H1 (cell line): ENCODE measurements around the gene MRPL52. TPM values are rescaled to one million over a fixed set of nuclear protein-coding genes. Genes with fewer than 3 reads are reported as not detected.
"Not testable (repeated sequence)": the region's sequence is repeated elsewhere in the genome, so short reads cannot be mapped to it uniquely, and the experiment has no call there.

Experiments used
- CTCF ChIA-PET: fragments of 300-600 bp; sonication (Branson Sonifier 250); formaldehyde crosslinking; loops from one replicate; lab custom pipeline; 2021; ENCODE audit not compliant: partially characterized antibody; lab: Charles Lee
- POLR2A ChIA-PET: fragments of 300-600 bp; sonication (Branson Sonifier 250); formaldehyde crosslinking; loops from one replicate; lab custom pipeline; 2021; ENCODE audit warnings: inconsistent platforms; ENCODE audit not compliant: partially characterized antibody; lab: Charles Lee
- DNase-seq, 2 experiments: peaks; one replicate each; pipeline versions ENCODE4 v3.0.0 to v3.0.0-alpha.2; 2010 to 2022; ENCODE audit warnings: low spot score in 2 of 2, low read depth in 1 of 2, mixed read lengths in 1 of 2
- FAIRE-seq: peaks from 2 replicates; lab custom pipeline; 2011; peaks lifted over from hg19 to GRCh38; lab: Jason Lieb, UNC
- H2AFZ ChIP-seq: 2 replicates; pipeline ENCODE4 v1.8.1; 2012; ENCODE audit warnings: low read length, inconsistent platforms
- H2AK5ac ChIP-seq: 2 replicates; pipeline ENCODE4 v1.6.1; 2013; ENCODE audit warnings: low read depth, low read length
- H2BK120ac ChIP-seq: replicated peaks from 2 replicates; pipeline ENCODE3; 2013; ENCODE audit warnings: low read depth, low read length, inconsistent platforms
- H2BK12ac ChIP-seq: 2 replicates; pipeline ENCODE4 v1.6.1; 2013; ENCODE audit warnings: low read depth, low read length
- H2BK15ac ChIP-seq: 2 replicates; pipeline ENCODE4 v1.6.1; 2013; ENCODE audit warnings: low read length
- H2BK20ac ChIP-seq: 2 replicates; pipeline ENCODE4 v1.6.1; 2013; ENCODE audit warnings: low read length
- H2BK5ac ChIP-seq: 2 replicates; pipeline ENCODE4 v1.6.1; 2013; ENCODE audit warnings: low read depth, low read length
- H3K14ac ChIP-seq: 2 replicates; pipeline ENCODE4 v1.6.1; 2013; ENCODE audit warnings: inconsistent platforms; ENCODE audit not compliant: insufficient read length
- H3K18ac ChIP-seq: 2 replicates; pipeline ENCODE4 v1.6.1; 2013; ENCODE audit warnings: low read length; ENCODE audit errors: extremely low read depth
- H3K23ac ChIP-seq: 2 replicates; pipeline ENCODE4 v1.6.1; 2013; ENCODE audit warnings: inconsistent platforms; ENCODE audit not compliant: insufficient read length
- H3K23me2 ChIP-seq: 2 replicates; pipeline ENCODE4 v1.6.1; 2013; ENCODE audit warnings: low read depth, low read length
- H3K27ac ChIP-seq: 2 replicates; pipeline ENCODE4 v1.6.1; 2011; ENCODE audit warnings: low read depth, low read length, inconsistent platforms
- H3K27me3 ChIP-seq, 4 experiments: replicated peaks in 1 of 4; 1 replicate in 1 of 4; 2 replicates in 3 of 4; pipeline versions ENCODE4 v1.6.1 to v1.8.1; 2011 to 2013; ENCODE audit warnings: low read length in 3 of 4, mild to moderate bottlenecking in 3 of 4, inconsistent platforms in 2 of 4, mixed read lengths in 2 of 4, moderate library complexity in 1 of 4; ENCODE audit not compliant: control insufficient read depth in 3 of 4, insufficient read depth in 3 of 4; ENCODE audit errors: extremely low read depth in 1 of 4
- H3K36me3 ChIP-seq, 4 experiments: 2 replicates each; pipeline versions ENCODE4 v1.6.1 to v1.8.1; 2011 to 2013; ENCODE audit warnings: mild to moderate bottlenecking in 4 of 4, low read length in 3 of 4, moderate library complexity in 2 of 4, control low read depth in 1 of 4, inconsistent platforms in 1 of 4; ENCODE audit not compliant: insufficient read depth in 4 of 4, control insufficient read depth in 2 of 4
- H3K4ac ChIP-seq: replicated peaks from 2 replicates; pipeline ENCODE3; 2013; ENCODE audit warnings: low read length, low read depth, mixed read lengths, inconsistent platforms; ENCODE audit not compliant: insufficient read length
- H3K4me1 ChIP-seq, 4 experiments: replicated peaks in 1 of 4; 1 replicate in 1 of 4; 2 replicates in 3 of 4; pipeline versions ENCODE4 v1.6.1 to v1.8.1; 2011 to 2013; ENCODE audit warnings: low read length in 3 of 4, inconsistent platforms in 2 of 4, mixed read lengths in 1 of 4; ENCODE audit not compliant: insufficient read depth in 4 of 4, control insufficient read depth in 3 of 4
- H3K4me2 ChIP-seq, 2 experiments: 2 replicates each; pipeline versions ENCODE4 v1.6.1 to v1.8.1; 2011 to 2013; ENCODE audit warnings: low read depth in 2 of 2, low read length in 2 of 2, control low read depth in 1 of 2, inconsistent platforms in 1 of 2, mild to moderate bottlenecking in 1 of 2; ENCODE audit not compliant: insufficient read depth in 1 of 2
- H3K4me3 ChIP-seq, 4 experiments: fragments of 200-600, 300-600 bp in 1 of 4; sonication (generic), shearing (Covaris generic), sonication (Bioruptor Twin) in 1 of 4; 2 replicates each; pipeline versions ENCODE4 v1.5.1 to v1.8.1; 2011 to 2016; ENCODE audit warnings: low read length in 4 of 4, low read depth in 3 of 4, control low read depth in 2 of 4, inconsistent platforms in 2 of 4, mild to moderate bottlenecking in 2 of 4, mixed read lengths in 1 of 4, moderate library complexity in 1 of 4; ENCODE audit not compliant: insufficient read depth in 2 of 4; ENCODE audit errors: extremely low read depth in 1 of 4
- H3K56ac ChIP-seq: replicated peaks from 2 replicates; pipeline ENCODE3; 2013; ENCODE audit warnings: low read depth, mild to moderate bottlenecking, mixed read lengths, low read length, inconsistent platforms; ENCODE audit not compliant: insufficient read length
- H3K79me1 ChIP-seq: 2 replicates; pipeline ENCODE4 v1.6.1; 2013; ENCODE audit warnings: low read depth, low read length, control low read depth
- H3K79me2 ChIP-seq, 2 experiments: 2 replicates each; pipeline versions ENCODE4 v1.6.1 to v1.8.1; 2012 to 2013; ENCODE audit warnings: low read length in 2 of 2, mild to moderate bottlenecking in 2 of 2, inconsistent platforms in 1 of 2; ENCODE audit not compliant: insufficient read depth in 2 of 2, control insufficient read depth in 1 of 2
- H3K9ac ChIP-seq, 4 experiments: replicated peaks in 1 of 4; 1 replicate in 1 of 4; 2 replicates in 3 of 4; pipeline versions ENCODE4 v1.6.1 to v1.8.1; 2011 to 2013; ENCODE audit warnings: low read depth in 3 of 4, low read length in 3 of 4, control low read depth in 2 of 4, mild to moderate bottlenecking in 2 of 4, moderate library complexity in 2 of 4, inconsistent platforms in 1 of 4; ENCODE audit errors: extremely low read depth in 1 of 4
- H3K9me3 ChIP-seq, 2 experiments: 2 replicates each; pipeline versions ENCODE4 v1.6.1 to v1.8.1; 2012 to 2013; ENCODE audit warnings: mild to moderate bottlenecking in 2 of 2, moderate library complexity in 2 of 2, control low read depth in 1 of 2, inconsistent platforms in 1 of 2, low read depth in 1 of 2, low read length in 1 of 2, mixed read lengths in 1 of 2; ENCODE audit not compliant: insufficient read depth in 2 of 2
- H4K20me1 ChIP-seq, 2 experiments: replicated peaks in 1 of 2; 2 replicates each; pipeline versions ENCODE3 to v1.8.1; 2011 to 2013; ENCODE audit warnings: inconsistent platforms in 2 of 2, low read length in 2 of 2, mild to moderate bottlenecking in 1 of 2; ENCODE audit not compliant: insufficient read depth in 2 of 2, control insufficient read depth in 1 of 2
- H4K5ac ChIP-seq: 2 replicates; pipeline ENCODE4 v1.6.1; 2013; ENCODE audit warnings: low read length, low read depth, mixed read lengths, inconsistent platforms; ENCODE audit not compliant: insufficient read length
- H4K8ac ChIP-seq: 2 replicates; pipeline ENCODE4 v1.8.0; 2013; ENCODE audit warnings: mild to moderate bottlenecking, moderate library complexity, low read length, inconsistent platforms; ENCODE audit not compliant: insufficient read depth; ENCODE audit errors: extremely low read depth
- H4K91ac ChIP-seq: replicated peaks from 2 replicates; pipeline ENCODE3; 2013; ENCODE audit warnings: low read length, mixed read lengths, inconsistent platforms; ENCODE audit not compliant: insufficient read length
- WGBS, 2 experiments: shearing (Covaris generic) in 1 of 2; methylation state at CpG; one replicate each; pipeline versions ENCODE4 v1.1.6 to v1.1.7; 2013 to 2015; ENCODE audit warnings: low lambda C conversion rate in 2 of 2, mixed read lengths in 2 of 2, inconsistent platforms in 1 of 2, low coverage in 1 of 2, missing lambda C conversion rate in 1 of 2; ENCODE audit not compliant: insufficient replicate concordance in 2 of 2, insufficient coverage in 1 of 2, insufficient read length in 1 of 2; ENCODE audit errors: extremely low coverage in 1 of 2, missing lambda C conversion rate in 1 of 2; 5-methylcytosine and 5-hydroxymethylcytosine counted together
- polyA plus RNA-seq, 7 experiments: library from polyadenylated mRNA; depleted of rRNA in 3 of 7; stranded (reverse) in 5 of 7; unstranded in 2 of 7; fragments of >200 nt in 5 of 7; fragments of 200-250 nt in 2 of 7; gene quantifications; 1 replicate in 5 of 7; 2 replicates in 1 of 7; 4 replicates in 1 of 7; pipeline versions ENCODE4 v1.2.1 to v1.2.3, GENCODE V29; 2011 to 2013; ENCODE audit warnings: missing spikeins in 2 of 7, mixed read lengths in 2 of 7
- total RNA-seq: library from RNA; stranded (reverse); fragmentation: NEBNext Ultra II Directional; extraction: Animal tissue kit (Norgen Biotek cat#: 25700); gene quantifications from 2 replicates; pipeline ENCODE4 v1.2.1, GENCODE V29; 2021

The MRPL52 gene
- total and polyA plus RNA-seq, 2 of the 8 experiments (the other 6 are each of a cell fraction or from before 2014, with no cell fraction given): 70.5 to 176 TPM

- H4K5ac ChIP-seq, DNase-seq, H4K8ac ChIP-seq, H3K18ac ChIP-seq, H3K36me3 ChIP-seq, H2AFZ ChIP-seq, H3K4me2 ChIP-seq, H3K27ac ChIP-seq, FAIRE-seq, H3K56ac ChIP-seq, H3K14ac ChIP-seq, H3K4ac ChIP-seq, H3K4me3 ChIP-seq, H3K9me3 ChIP-seq, H2BK12ac ChIP-seq, H2BK20ac ChIP-seq, H3K23me2 ChIP-seq, H2BK120ac ChIP-seq, H3K79me1 ChIP-seq, H4K20me1 ChIP-seq, H2AK5ac ChIP-seq, H2BK15ac ChIP-seq, H3K9ac ChIP-seq, H3K4me1 ChIP-seq, H3K23ac ChIP-seq, H2BK5ac ChIP-seq, H3K79me2 ChIP-seq, H4K91ac ChIP-seq, H3K27me3 ChIP-seq: not testable (repeated sequence)
- POLR2A ChIA-PET: interaction anchor here (0.5 to 0.9 kb wide), 2 partner anchors 17 to 94 kb away, joined by 3 to 4 read pairs; partner anchors contain the start of gene OXA1L
- CTCF ChIA-PET: interaction anchor here (0.6 to 56.0 kb wide), 8 partner anchors 9 to 743 kb away, joined by 3 to 1562 read pairs (median 4); partner anchors contain the start of genes LRP10, MMP14, MRPL52 and SLC7A7
- 83% methylated on average over 3 of the region's 3 CpGs; no CpG with 5 or more reads in 1 of the 2 experiments for WGBS, 2 experiments
Observed at GRCh38 chr14:22860377-22860776, 30.7 kb downstream of the MRPL52 start.
